HuH-7 (cell line): ENCODE measurements around the gene CENPX.
A peak's percentile ranks its signal among the peaks of the same experiment; 100 is the strongest.

Experiments
- DNase-seq: peaks from one replicate; pipeline ENCODE4 v3.0.0; 2011; ENCODE audit warnings: low spot score

CENPX gene

GRCh38 chr17:82055023-82055964 lies 32.6 kb upstream of the CENPX start:
- no peak for DNase-seq

- no peak for DNase-seq
Observed at GRCh38 chr17:82054351-82055022, 31.8 kb upstream of the CENPX start.

- DNase-seq: no peak
Observed at GRCh38 chr17:82053556-82054263, 31.0 kb upstream of the CENPX start.

- DNase-seq: no peak
Observed at GRCh38 chr17:82053130-82053529, 30.5 kb upstream of the CENPX start.

GRCh38 chr17:82052638-82053059 lies 30.0 kb upstream of the CENPX start:
- no peak for DNase-seq

- peak; percentile 95 for DNase-seq
Observed at GRCh38 chr17:82051776-82052637, 29.3 kb upstream of the CENPX start, which contains the start of the genes GPS1 and RFNG. Gene GPS1 (plus strand): TSS chr17:82051898. CDS start chr17:82051932, 34 bp downstream. Gene RFNG (minus strand): TSS chr17:82051811. CDS start chr17:82051766, 45 bp downstream.

- DNase-seq: peak; percentile 54
Observed at GRCh38 chr17:82050761-82051641, 28.3 kb upstream of the CENPX start.

- DNase-seq: no peak
Observed at GRCh38 chr17:82050152-82050760, 27.6 kb upstream of the CENPX start.

GRCh38 chr17:82049521-82049971 lies 26.9 kb upstream of the CENPX start:
- DNase-seq: no peak

- DNase-seq: no peak
Observed at GRCh38 chr17:82049106-82049505, 26.4 kb upstream of the CENPX start.

GRCh38 chr17:82048571-82048971 lies 25.9 kb upstream of the CENPX start:
- DNase-seq: no peak

- DNase-seq: no peak
Observed at GRCh38 chr17:82047914-82048570, 25.4 kb upstream of the CENPX start.

- no peak for DNase-seq
Observed at GRCh38 chr17:82047379-82047778, 24.7 kb upstream of the CENPX start.

GRCh38 chr17:82046903-82047302 lies 24.2 kb upstream of the CENPX start:
- DNase-seq: no peak

- no peak for DNase-seq
Observed at GRCh38 chr17:82045936-82046484, 23.3 kb upstream of the CENPX start.

- no peak for DNase-seq
Observed at GRCh38 chr17:82043507-82043906, 20.8 kb upstream of the CENPX start.

GRCh38 chr17:82042649-82043048 lies 20.0 kb upstream of the CENPX start:
- DNase-seq: no peak

GRCh38 chr17:82041144-82041814 lies 18.6 kb upstream of the CENPX start:
- DNase-seq: no peak
